Measurements from ENCODE around the gene GPR171. TPM values are rescaled to one million over a fixed set of nuclear protein-coding genes. Genes with fewer than 3 reads are reported as not detected.
"Not testable (repeated sequence)": the region's sequence is repeated elsewhere in the genome, so short reads cannot be mapped to it uniquely, and the experiment has no call there.

Gene GPR171, protein sequence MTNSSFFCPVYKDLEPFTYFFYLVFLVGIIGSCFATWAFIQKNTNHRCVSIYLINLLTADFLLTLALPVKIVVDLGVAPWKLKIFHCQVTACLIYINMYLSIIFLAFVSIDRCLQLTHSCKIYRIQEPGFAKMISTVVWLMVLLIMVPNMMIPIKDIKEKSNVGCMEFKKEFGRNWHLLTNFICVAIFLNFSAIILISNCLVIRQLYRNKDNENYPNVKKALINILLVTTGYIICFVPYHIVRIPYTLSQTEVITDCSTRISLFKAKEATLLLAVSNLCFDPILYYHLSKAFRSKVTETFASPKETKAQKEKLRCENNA
- total RNA-seq = 10 to 100 TPM in 1 of 4 donors, 1 to 10 TPM in 3; 4.9 to 11.0 (median 7.3) TPM

- Histone ChIP-seq H3K4me1 (peaks cover 0 to 5% (median 0%) of the 10 kb centered on the region in 4 donors), H3K9me3 (no peaks in the 10 kb centered on the region), H3K4me3 (peak within 1 kb of the TSS; percentile 13 to 34 (median 22)), H3K27me3 (no peaks in the 10 kb centered on the region), H3K36me3 (no peaks in the 10 kb centered on the region), H3K27ac (peak within 1 kb of the TSS; percentile 46 to 71 (median 63))
- TF ChIP-seq POLR2A (IDR thresholded peaks at IDR 0.05) = peak; percentile 48 to 61
- TF ChIP-seq CTCF (IDR thresholded peaks at IDR 0.05) = no peak
- peak in 2 of 3 donors; percentile 30 to 78 for DNase-seq
Measured at GRCh38 chr3:151203051-151203420, at the start of gene GPR171. Gene GPR171, minus strand, starts transcription at chr3:151203216. Its CDS starts 3,830 bp downstream, at chr3:151199386.

- DNase-seq = no peak
- H3K4me3 ChIP-seq = no peak overlapping the region
- H3K9me3 ChIP-seq = no peaks in the 10 kb centered on the region
- H3K27ac ChIP-seq = no peak overlapping the region
- H3K27me3 ChIP-seq = no peaks in the 10 kb centered on the region
- H3K36me3 ChIP-seq = no peaks in the 10 kb centered on the region
- no peaks in the 10 kb centered on the region for H3K4me1 ChIP-seq
- TF ChIP-seq POLR2A (IDR thresholded peaks at IDR 0.05) (no peak), CTCF (IDR thresholded peaks at IDR 0.05) (no peak)
Measured at GRCh38 chr3:151248772-151249337, 45.8 kb upstream of the GPR171 start.

GRCh38 chr3:151242006-151242405, 39.0 kb upstream of the GPR171 start:
- not testable (repeated sequence) for H3K9me3 ChIP-seq, DNase-seq, H3K36me3 ChIP-seq, H3K27me3 ChIP-seq, H3K4me1 ChIP-seq, H3K27ac ChIP-seq, H3K4me3 ChIP-seq

- H3K27ac ChIP-seq = no peak overlapping the region
- no peak for TF ChIP-seq CTCF (IDR thresholded peaks at IDR 0.05)
- no peak for TF ChIP-seq POLR2A (IDR thresholded peaks at IDR 0.05)
- H3K36me3 ChIP-seq = no peaks in the 10 kb centered on the region
Measured at GRCh38 chr3:151236736-151237135, 33.7 kb upstream of the GPR171 start.

GRCh38 chr3:151236316-151236715, 33.3 kb upstream of the GPR171 start:
- no peaks in the 10 kb centered on the region for H3K27me3 ChIP-seq
- no peaks in the 10 kb centered on the region for H3K36me3 ChIP-seq
- no peak for DNase-seq
- H3K9me3 ChIP-seq = no peaks in the 10 kb centered on the region
- H3K4me1 ChIP-seq = no peaks in the 10 kb centered on the region
- TF ChIP-seq CTCF (IDR thresholded peaks at IDR 0.05) = no peak
- TF ChIP-seq POLR2A (IDR thresholded peaks at IDR 0.05) = no peak
- no peak overlapping the region for H3K27ac ChIP-seq
- H3K4me3 ChIP-seq = no peak overlapping the region

More at GRCh38 chr3:151236736-151237135, 33.7 kb upstream of the GPR171 start:
- Histone ChIP-seq H3K27me3 (no peaks in the 10 kb centered on the region), H3K4me3 (no peak overlapping the region), H3K4me1 (no peaks in the 10 kb centered on the region), H3K9me3 (no peaks in the 10 kb centered on the region)
- no peak for DNase-seq

DNA sequence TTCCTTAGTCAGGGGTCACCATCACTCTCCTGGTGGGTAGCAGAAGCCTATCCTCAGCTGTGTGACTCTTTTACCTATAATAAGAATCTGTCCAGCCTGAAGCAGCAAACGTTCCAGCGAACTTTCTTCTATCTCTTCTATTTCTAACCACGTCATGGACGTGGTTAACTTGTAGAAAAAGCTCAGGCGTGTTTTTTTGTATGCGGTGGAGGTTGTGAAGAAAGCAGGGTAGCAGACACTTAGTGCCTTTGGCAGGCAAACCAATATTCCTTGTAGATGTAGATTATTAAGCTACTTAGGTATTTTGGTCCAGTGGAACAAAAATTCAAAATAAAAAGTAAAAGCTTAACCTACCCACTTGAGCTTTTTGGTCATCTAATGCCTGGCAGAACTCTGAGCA, 31.8 kb upstream of the GPR171 start:
- Histone ChIP-seq H3K9me3 (no peaks in the 10 kb centered on the region), H3K27me3 (no peaks in the 10 kb centered on the region), H3K4me1 (peaks cover 0 to 3% (median under 1%) of the 10 kb centered on the region in 4 donors), H3K36me3 (no peaks in the 10 kb centered on the region), H3K4me3 (no peak overlapping the region), H3K27ac (no peak overlapping the region)
- DNase-seq = no peak
- no peak for TF ChIP-seq CTCF (IDR thresholded peaks at IDR 0.05)
- TF ChIP-seq POLR2A (IDR thresholded peaks at IDR 0.05) = no peak

Data from Peyer's patch (tissue), 4 donors.